Uterus (tissue), 4 donors: ENCODE data around the gene SHTN1. TPM values are rescaled to one million over a fixed set of nuclear protein-coding genes. Genes with fewer than 3 reads are reported as not detected.

ENCODE experiments used
- DNase-seq, 2 donors: peaks; one replicate each; pipeline ENCODE4 v3.0.0-alpha.2; 2019 to 2020
- H3K27ac ChIP-seq, 2 donors: fragments of 200-600 bp; sonication (generic); 1 replicate in 1 of 2; 2 replicates in 1 of 2; pipeline ENCODE4 v1.5.1; 2016 to 2018
- H3K27me3 ChIP-seq, 2 donors: fragments of 200-600 bp; sonication (generic); one replicate each; pipeline ENCODE4 v1.5.1; 2018 to 2019; ENCODE audit warnings: control low read depth in 1 of 2
- H3K36me3 ChIP-seq, 2 donors: fragments of 200-600 bp; sonication (generic); one replicate each; pipeline ENCODE4 v1.5.1; 2019; ENCODE audit warnings: control low read depth in 1 of 2
- H3K4me1 ChIP-seq, 2 donors: fragments of 200-600 bp; sonication (generic); one replicate each; pipeline ENCODE4 v1.5.1; 2018 to 2019; ENCODE audit warnings: control low read depth in 1 of 2
- H3K4me3 ChIP-seq, 2 donors: fragments of 200-600 bp; sonication (generic); 1 replicate in 1 of 2; 2 replicates in 1 of 2; pipeline ENCODE4 v1.5.1; 2018 to 2019; ENCODE audit warnings: mild to moderate bottlenecking in 1 of 2
- H3K9me3 ChIP-seq, 2 donors: fragments of 200-600 bp; sonication (generic); one replicate each; pipeline ENCODE4 v1.5.1; 2019; ENCODE audit warnings: control low read depth in 1 of 2
- CTCF ChIP-seq, 4 experiments: fragments of 200-600 bp in 2 of 4; fragments of 450-650 bp in 2 of 4; sonication (generic) in 2 of 4; IDR thresholded peaks; one replicate each; pipeline ENCODE4 v1.5.1; 2016 to 2019; ENCODE audit warnings: antibody characterized with exemption in 4 of 4, mild to moderate bottlenecking in 2 of 4, moderate library complexity in 1 of 4
- POLR2A ChIP-seq, 2 donors: fragments of 450-650 bp; IDR thresholded peaks; one replicate each; pipeline ENCODE4 v1.6.1; 2016; ENCODE audit warnings: antibody characterized with exemption in 2 of 2, mild to moderate bottlenecking in 1 of 2, moderate library complexity in 1 of 2
- intact Hi-C: fragments of 100-400 bp; cut with DNase I; formaldehyde crosslinking; loops from one replicate; pipeline ENCODE4 v1.15.1; 2023; ENCODE audit warnings: low total_unique reads
- total RNA-seq, 4 donors: library from RNA; depleted of rRNA in 3 of 4; stranded (reverse); fragments of >200 nt in 3 of 4; gene quantifications; one replicate each; pipeline versions ENCODE4 v1.1.0 to v1.2.4, GENCODE V29; 2014 to 2023
- donor health status: DM: yes; HTN: yes; CAD: no.

Gene SHTN1
- total RNA-seq, 4 donors from 2014 or later: 4.9 to 19.6 (median 7.3) TPM

- H3K4me1 ChIP-seq: no peaks in the 10 kb centered on the region
- H3K27me3 ChIP-seq: no peaks in the 10 kb centered on the region
- no peak overlapping the region for H3K4me3 ChIP-seq
- no peaks in the 10 kb centered on the region for H3K36me3 ChIP-seq
- no peaks in the 10 kb centered on the region for H3K9me3 ChIP-seq
- no peak for DNase-seq
- intact Hi-C loops: no loop called here
- TF ChIP-seq CTCF (IDR thresholded peaks at IDR 0.05): no peak
- TF ChIP-seq POLR2A (IDR thresholded peaks at IDR 0.05): no peak
- no peak overlapping the region for H3K27ac ChIP-seq
Measured at GRCh38 chr10:116907245-116907987, 97.6 kb downstream of the SHTN1 start.

GRCh38 chr10:116905845-116906210, 99.2 kb downstream of the SHTN1 start:
- no peaks in the 10 kb centered on the region for H3K9me3 ChIP-seq
- H3K27ac ChIP-seq: no peak overlapping the region
- intact Hi-C loops: no loop called here
- H3K27me3 ChIP-seq: no peaks in the 10 kb centered on the region
- no peak overlapping the region for H3K4me3 ChIP-seq
- H3K4me1 ChIP-seq: no peaks in the 10 kb centered on the region
- no peak for TF ChIP-seq POLR2A (IDR thresholded peaks at IDR 0.05)
- no peak for TF ChIP-seq CTCF (IDR thresholded peaks at IDR 0.05)
- no peaks in the 10 kb centered on the region for H3K36me3 ChIP-seq
- DNase-seq: no peak

- DNase-seq: no peak
- intact Hi-C loops: no loop called here
- H3K4me3 ChIP-seq: no peak overlapping the region
- no peaks in the 10 kb centered on the region for H3K36me3 ChIP-seq
- H3K27ac ChIP-seq: no peak overlapping the region
- H3K27me3 ChIP-seq: no peaks in the 10 kb centered on the region
- TF ChIP-seq CTCF (IDR thresholded peaks at IDR 0.05) (no peak), POLR2A (IDR thresholded peaks at IDR 0.05) (no peak)
- H3K4me1 ChIP-seq: no peaks in the 10 kb centered on the region
- H3K9me3 ChIP-seq: no peaks in the 10 kb centered on the region
Measured at GRCh38 chr10:116899626-116900025, 105.4 kb downstream of the SHTN1 start.

- Histone ChIP-seq H3K27me3 (no peaks in the 10 kb centered on the region), H3K9me3 (no peaks in the 10 kb centered on the region), H3K36me3 (no peaks in the 10 kb centered on the region), H3K4me3 (no peak overlapping the region), H3K4me1 (no peaks in the 10 kb centered on the region), H3K27ac (no peak overlapping the region)
- intact Hi-C loops: no loop called here
- TF ChIP-seq POLR2A (IDR thresholded peaks at IDR 0.05) (no peak), CTCF (IDR thresholded peaks at IDR 0.05) (no peak)
- DNase-seq: no peak
Measured at GRCh38 chr10:116893686-116894037, 111.3 kb downstream of the SHTN1 start.

GRCh38 chr10:116892907-116893685, 111.9 kb downstream of the SHTN1 start:
- intact Hi-C loops: no loop called here
- Histone ChIP-seq H3K4me1 (no peaks in the 10 kb centered on the region), H3K27me3 (no peaks in the 10 kb centered on the region), H3K4me3 (no peak overlapping the region), H3K9me3 (no peaks in the 10 kb centered on the region), H3K36me3 (no peaks in the 10 kb centered on the region), H3K27ac (no peak overlapping the region)
- TF ChIP-seq CTCF (IDR thresholded peaks at IDR 0.05) (no peak), POLR2A (IDR thresholded peaks at IDR 0.05) (no peak)
- DNase-seq: no peak
